Adipocyte (in vitro differentiated cells): ENCODE results near the gene HTR7.
A peak's percentile ranks its signal among the peaks of the same experiment; 100 is the strongest.

Source experiments
- DNase-seq: peaks from one replicate; pipeline ENCODE4 v3.0.0-alpha.2; 2015; ENCODE audit warnings: low read depth
- H3K27me3 ChIP-seq: replicated peaks from 2 replicates; pipeline ENCODE4 v1.7.0; 2013; ENCODE audit warnings: mild to moderate bottlenecking, low read length, moderate library complexity; ENCODE audit not compliant: control insufficient read depth, insufficient read depth
- H3K36me3 ChIP-seq: 2 replicates; pipeline ENCODE4 v1.7.0; 2013; ENCODE audit warnings: low read length, mild to moderate bottlenecking, moderate library complexity; ENCODE audit not compliant: control insufficient read depth, insufficient read depth, severe bottlenecking
- H3K4me1 ChIP-seq: 2 replicates; pipeline ENCODE4 v1.7.0; 2013; ENCODE audit warnings: mild to moderate bottlenecking, low read length, moderate library complexity; ENCODE audit not compliant: control insufficient read depth, insufficient read depth
- H3K4me3 ChIP-seq: 2 replicates; pipeline ENCODE4 v1.7.0; 2013; ENCODE audit warnings: mild to moderate bottlenecking, low read length, moderate library complexity
- H3K9ac ChIP-seq: 2 replicates; pipeline ENCODE4 v1.7.0; 2013; ENCODE audit warnings: mild to moderate bottlenecking, low read length, moderate library complexity
- H3K9me3 ChIP-seq: 2 replicates; pipeline ENCODE4 v1.7.0; 2013; ENCODE audit warnings: mild to moderate bottlenecking, low read length, moderate library complexity; ENCODE audit not compliant: control insufficient read depth

Gene HTR7

GRCh38 chr10:90856964-90857634, 740 bp downstream of the HTR7 start:
- Histone ChIP-seq H3K36me3 (no peaks in the 10 kb centered on the region), H3K27me3 (peaks cover 33% of the 10 kb centered on the region), H3K4me3 (peak overlapping the region; percentile 69), H3K9ac (no peak overlapping the region), H3K4me1 (no peaks in the 10 kb centered on the region), H3K9me3 (no peaks in the 10 kb centered on the region)
- no peak for DNase-seq

GRCh38 chr10:90856261-90856660, 1.6 kb downstream of the HTR7 start:
- H3K36me3 ChIP-seq = no peaks in the 10 kb centered on the region
- H3K9me3 ChIP-seq = no peaks in the 10 kb centered on the region
- peaks cover 33% of the 10 kb centered on the region for H3K27me3 ChIP-seq
- H3K4me1 ChIP-seq = no peaks in the 10 kb centered on the region
- H3K9ac ChIP-seq = no peak overlapping the region
- H3K4me3 ChIP-seq = no peak overlapping the region
- DNase-seq = no peak

GRCh38 chr10:90855126-90855525, 2.7 kb downstream of the HTR7 start:
- Histone ChIP-seq H3K27me3 (peaks cover 33% of the 10 kb centered on the region), H3K36me3 (no peaks in the 10 kb centered on the region), H3K9me3 (peaks cover 8% of the 10 kb centered on the region), H3K4me3 (no peak overlapping the region), H3K4me1 (no peaks in the 10 kb centered on the region), H3K9ac (no peak overlapping the region)
- DNase-seq = no peak

GRCh38 chr10:90849956-90850749, 7.7 kb downstream of the HTR7 start:
- DNase-seq = no peak
- H3K4me3 ChIP-seq = no peak overlapping the region
- H3K27me3 ChIP-seq = peaks cover 12% of the 10 kb centered on the region
- no peak overlapping the region for H3K9ac ChIP-seq
- H3K9me3 ChIP-seq = peaks cover 13% of the 10 kb centered on the region
- no peaks in the 10 kb centered on the region for H3K36me3 ChIP-seq
- peaks cover 3% of the 10 kb centered on the region for H3K4me1 ChIP-seq

- no peaks in the 10 kb centered on the region for H3K36me3 ChIP-seq
- peaks cover 13% of the 10 kb centered on the region for H3K9me3 ChIP-seq
- H3K4me1 ChIP-seq = peaks cover 3% of the 10 kb centered on the region
- H3K27me3 ChIP-seq = peaks cover 6% of the 10 kb centered on the region
- H3K4me3 ChIP-seq = no peak overlapping the region
- no peak overlapping the region for H3K9ac ChIP-seq
- peak; percentile 51 for DNase-seq
Observed at GRCh38 chr10:90847436-90847835, 10.4 kb downstream of the HTR7 start.

DNA sequence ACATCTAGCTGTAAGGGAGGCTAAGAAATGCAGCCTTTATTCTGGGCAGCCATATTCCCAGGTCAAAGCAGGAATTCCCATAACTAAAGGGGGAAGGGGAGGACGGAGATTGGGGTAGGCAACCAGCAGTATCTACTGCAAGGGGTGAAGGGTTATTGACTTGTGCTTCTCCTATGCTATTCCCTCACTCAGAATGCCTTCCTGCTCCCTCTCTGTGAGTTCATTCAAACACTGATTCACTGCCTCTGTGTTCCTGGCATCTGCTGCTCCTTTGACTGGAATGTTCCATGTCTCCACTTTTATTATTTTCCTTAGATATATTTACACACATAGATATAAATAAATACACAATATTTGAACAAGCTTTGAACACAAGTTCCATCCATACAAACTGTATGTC, 11.1 kb downstream of the HTR7 start:
- peaks cover 13% of the 10 kb centered on the region for H3K9me3 ChIP-seq
- peaks cover 3% of the 10 kb centered on the region for H3K4me1 ChIP-seq
- H3K36me3 ChIP-seq = no peaks in the 10 kb centered on the region
- H3K27me3 ChIP-seq = peaks cover 6% of the 10 kb centered on the region
- H3K4me3 ChIP-seq = no peak overlapping the region
- H3K9ac ChIP-seq = no peak overlapping the region
- peak; percentile 47 for DNase-seq

- Histone ChIP-seq H3K36me3 (no peaks in the 10 kb centered on the region), H3K4me1 (peaks cover 3% of the 10 kb centered on the region), H3K4me3 (no peak overlapping the region), H3K27me3 (peaks cover 6% of the 10 kb centered on the region), H3K9ac (no peak overlapping the region), H3K9me3 (peaks cover 8% of the 10 kb centered on the region)
- DNase-seq = no peak
Observed at GRCh38 chr10:90845726-90846125, 12.1 kb downstream of the HTR7 start.

GRCh38 chr10:90842725-90843124, 15.1 kb downstream of the HTR7 start:
- no peak overlapping the region for H3K4me3 ChIP-seq

GRCh38 chr10:90837486-90837885, 20.4 kb downstream of the HTR7 start:
- Histone ChIP-seq H3K27me3 (no peaks in the 10 kb centered on the region), H3K36me3 (no peaks in the 10 kb centered on the region), H3K9ac (no peak overlapping the region), H3K4me1 (no peaks in the 10 kb centered on the region), H3K4me3 (no peak overlapping the region), H3K9me3 (no peaks in the 10 kb centered on the region)
- no peak for DNase-seq

More at GRCh38 chr10:90842725-90843124, 15.1 kb downstream of the HTR7 start:
- Histone ChIP-seq H3K9me3 (no peaks in the 10 kb centered on the region), H3K27me3 (peaks cover 6% of the 10 kb centered on the region), H3K9ac (no peak overlapping the region), H3K4me1 (peaks cover 3% of the 10 kb centered on the region), H3K36me3 (no peaks in the 10 kb centered on the region)
- DNase-seq = no peak

DNA sequence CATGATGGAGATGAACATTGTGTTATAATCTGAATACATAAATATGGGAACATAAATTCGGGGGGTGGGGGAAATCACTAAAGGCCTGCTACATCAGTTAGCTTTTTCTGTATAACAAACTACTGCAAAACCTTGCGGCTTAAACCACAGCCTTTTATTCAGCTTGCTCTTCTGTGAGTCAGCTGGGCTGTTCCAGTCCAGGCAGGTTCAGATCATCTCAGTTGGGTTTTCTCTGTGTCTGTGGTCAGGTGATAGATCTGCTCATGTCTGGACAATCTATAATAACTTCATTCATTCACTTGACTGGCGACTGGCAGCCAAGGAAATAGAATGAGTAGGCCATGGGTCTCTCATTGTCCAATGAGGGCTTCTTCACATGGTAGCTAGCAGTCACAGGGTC, 23.5 kb downstream of the HTR7 start:
- Histone ChIP-seq H3K4me3 (no peak overlapping the region), H3K9ac (no peak overlapping the region), H3K9me3 (no peaks in the 10 kb centered on the region), H3K36me3 (no peaks in the 10 kb centered on the region), H3K4me1 (no peaks in the 10 kb centered on the region), H3K27me3 (no peaks in the 10 kb centered on the region)
- DNase-seq = no peak

DNA sequence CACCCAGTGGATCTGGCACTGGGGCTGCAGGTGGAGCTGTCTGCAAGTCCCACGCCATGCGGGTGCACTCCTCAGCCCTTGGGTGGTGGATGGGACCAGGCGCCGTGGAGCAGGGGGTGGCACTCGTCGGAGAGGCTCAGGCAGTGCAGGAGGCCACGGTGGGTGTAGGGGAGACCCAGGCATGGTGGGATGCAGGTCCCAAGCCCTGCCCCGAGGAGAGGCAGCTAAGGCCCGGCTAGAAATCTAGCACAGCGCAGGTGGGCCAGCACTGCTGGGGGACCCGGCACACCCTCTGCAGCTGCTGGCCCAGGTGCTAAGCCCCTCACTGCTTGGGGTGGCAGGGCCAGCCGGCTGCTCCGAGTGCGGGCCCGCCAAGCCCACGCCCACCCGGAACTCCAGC, 25.7 kb downstream of the HTR7 start:
- no peaks in the 10 kb centered on the region for H3K36me3 ChIP-seq
- no peak for DNase-seq
- H3K27me3 ChIP-seq = no peaks in the 10 kb centered on the region
- H3K4me1 ChIP-seq = no peaks in the 10 kb centered on the region
- no peak overlapping the region for H3K4me3 ChIP-seq
- H3K9ac ChIP-seq = no peak overlapping the region
- no peaks in the 10 kb centered on the region for H3K9me3 ChIP-seq
